ENCODE results near the gene TAS2R42.

TAS2R42 gene, protein sequence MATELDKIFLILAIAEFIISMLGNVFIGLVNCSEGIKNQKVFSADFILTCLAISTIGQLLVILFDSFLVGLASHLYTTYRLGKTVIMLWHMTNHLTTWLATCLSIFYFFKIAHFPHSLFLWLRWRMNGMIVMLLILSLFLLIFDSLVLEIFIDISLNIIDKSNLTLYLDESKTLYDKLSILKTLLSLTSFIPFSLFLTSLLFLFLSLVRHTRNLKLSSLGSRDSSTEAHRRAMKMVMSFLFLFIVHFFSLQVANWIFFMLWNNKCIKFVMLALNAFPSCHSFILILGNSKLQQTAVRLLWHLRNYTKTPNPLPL

GRCh38 chr12:11186837-11187236, at the start of gene TAS2R42:
TSS of gene TAS2R42 (minus strand) at chr12:11186937. CDS start at chr12:11186937, 0 bp downstream.
- DNase-seq (ENCODE audit: low read depth in 2 of 2): no peak

- DNase-seq (ENCODE audit: low read depth in 2 of 2): no peak
Observed at GRCh38 chr12:11233532-11233931, 46.8 kb upstream of the TAS2R42 start.

DNA sequence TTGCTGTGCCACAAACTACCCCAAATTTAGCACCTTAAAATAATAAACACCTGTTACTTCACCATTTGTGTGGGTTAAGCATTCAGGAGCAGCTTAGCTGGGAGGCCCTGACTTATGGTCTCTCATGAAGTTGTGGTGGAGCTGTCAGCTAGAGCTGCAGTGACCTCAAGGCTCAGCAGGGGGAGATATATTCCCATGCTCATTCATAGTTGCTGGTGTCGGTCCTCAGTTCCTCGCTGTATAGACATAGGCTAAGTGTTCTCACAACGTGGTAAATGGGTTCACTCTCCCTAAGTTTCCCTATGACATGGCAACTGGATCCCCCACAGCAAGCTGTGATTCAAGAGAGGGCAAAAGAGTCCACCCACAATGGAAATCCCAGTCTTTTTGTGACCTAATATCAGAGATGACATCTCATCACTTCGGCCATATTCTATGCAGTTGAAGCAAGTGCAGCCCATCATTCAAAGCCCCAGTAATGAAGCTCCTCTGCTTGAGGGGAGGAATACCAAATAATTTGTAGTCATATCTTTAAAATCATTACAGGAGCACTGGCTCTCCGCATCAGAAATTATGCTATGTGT, 41.7 kb upstream of the TAS2R42 start:
- DNase-seq (ENCODE audit: low read depth in 2 of 2): no peak

GRCh38 chr12:11227373-11227772, 40.6 kb upstream of the TAS2R42 start:
- no peak for DNase-seq (ENCODE audit: low read depth in 2 of 2)

GRCh38 chr12:11209113-11209512, 22.4 kb upstream of the TAS2R42 start:
- DNase-seq (ENCODE audit: low read depth in 2 of 2): no peak

- no peak for DNase-seq (ENCODE audit: low read depth in 2 of 2)
Observed at GRCh38 chr12:11204173-11204572, 17.4 kb upstream of the TAS2R42 start.

DNA sequence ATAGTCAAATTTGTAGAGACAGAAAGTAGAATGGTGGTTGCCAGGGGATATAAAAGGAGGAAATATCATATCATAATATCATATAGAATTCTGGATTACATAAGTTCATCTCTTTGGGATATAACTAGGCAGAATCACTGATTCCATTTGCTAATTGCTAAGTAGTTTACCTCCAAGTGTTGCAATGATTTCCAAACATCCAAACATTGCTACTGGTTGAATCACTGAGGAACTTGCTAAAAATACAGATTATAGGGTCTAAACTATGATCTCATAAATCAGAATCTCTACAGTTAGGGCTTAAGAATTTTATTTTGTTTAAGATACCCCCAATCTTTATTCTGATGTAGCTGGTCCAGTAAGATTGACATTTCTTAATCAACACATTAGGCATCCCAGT, 16.1 kb upstream of the TAS2R42 start:
- no peak for DNase-seq (ENCODE audit: low read depth in 2 of 2)

DNA sequence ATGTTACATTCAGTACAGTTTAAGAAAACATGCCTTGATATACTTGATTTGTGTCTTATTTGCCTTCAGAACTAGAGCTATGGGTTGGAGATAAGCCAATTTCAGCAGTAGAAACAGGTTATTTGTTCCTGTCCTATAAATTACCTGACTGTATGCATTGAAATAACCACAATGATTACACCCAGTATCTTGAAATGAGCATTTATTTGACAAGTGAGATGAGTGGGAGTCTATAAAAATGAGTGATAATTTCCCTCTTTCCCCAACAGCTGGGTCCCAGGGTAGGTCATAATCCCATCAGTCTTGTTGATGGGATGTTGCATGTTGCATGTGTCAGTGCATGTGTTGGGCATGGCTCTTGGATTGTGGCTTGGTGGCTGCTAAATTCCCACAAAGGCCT, 3.7 kb downstream of the TAS2R42 start:
- DNase-seq (ENCODE audit: low read depth in 2 of 2): no peak

GRCh38 chr12:11182529-11182928, 4.2 kb downstream of the TAS2R42 start:
- no peak for DNase-seq (ENCODE audit: low read depth in 2 of 2)

DNA sequence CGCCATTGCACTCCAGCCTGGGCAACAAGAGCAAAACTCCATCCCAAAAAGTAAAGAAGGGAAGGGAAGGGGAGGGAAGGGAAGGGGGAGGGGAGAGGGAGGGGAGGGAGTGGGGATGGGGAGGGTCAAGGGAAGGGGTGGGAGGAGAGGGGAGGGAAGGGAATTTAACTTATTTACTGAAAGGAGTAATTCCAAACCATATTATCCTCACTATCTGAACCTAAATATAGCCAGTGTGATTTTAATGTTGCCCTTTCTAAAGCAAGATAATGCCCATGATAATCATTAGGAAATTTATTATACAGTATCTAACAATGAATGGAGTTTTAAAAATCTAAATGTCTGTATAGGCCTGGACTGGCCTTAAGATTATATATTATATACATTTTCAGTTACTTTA, 8.5 kb downstream of the TAS2R42 start:
- DNase-seq (ENCODE audit: low read depth in 2 of 2): no peak

DNA sequence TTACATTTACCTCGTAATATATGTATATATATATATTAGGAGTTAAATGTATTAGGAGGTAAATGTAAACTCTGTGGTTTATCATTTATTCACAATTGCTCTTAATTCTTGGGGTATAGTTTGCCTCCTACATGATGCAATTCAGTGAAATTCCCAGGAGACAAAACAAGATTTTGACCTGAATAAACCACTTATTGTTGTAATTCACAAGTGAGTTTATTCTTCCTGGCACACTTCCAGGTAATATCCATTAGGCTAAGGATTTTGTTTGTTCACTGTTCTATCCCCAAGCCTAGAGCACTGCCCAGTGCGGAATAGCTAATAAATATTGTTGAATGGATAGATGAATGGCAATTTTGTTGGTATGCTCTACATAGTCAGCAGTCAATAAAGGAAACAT, 12.7 kb downstream of the TAS2R42 start:
- DNase-seq (ENCODE audit: low read depth in 2 of 2): no peak

GRCh38 chr12:11171969-11172675, 14.6 kb downstream of the TAS2R42 start:
- DNase-seq (ENCODE audit: low read depth in 2 of 2): no peak

DNA sequence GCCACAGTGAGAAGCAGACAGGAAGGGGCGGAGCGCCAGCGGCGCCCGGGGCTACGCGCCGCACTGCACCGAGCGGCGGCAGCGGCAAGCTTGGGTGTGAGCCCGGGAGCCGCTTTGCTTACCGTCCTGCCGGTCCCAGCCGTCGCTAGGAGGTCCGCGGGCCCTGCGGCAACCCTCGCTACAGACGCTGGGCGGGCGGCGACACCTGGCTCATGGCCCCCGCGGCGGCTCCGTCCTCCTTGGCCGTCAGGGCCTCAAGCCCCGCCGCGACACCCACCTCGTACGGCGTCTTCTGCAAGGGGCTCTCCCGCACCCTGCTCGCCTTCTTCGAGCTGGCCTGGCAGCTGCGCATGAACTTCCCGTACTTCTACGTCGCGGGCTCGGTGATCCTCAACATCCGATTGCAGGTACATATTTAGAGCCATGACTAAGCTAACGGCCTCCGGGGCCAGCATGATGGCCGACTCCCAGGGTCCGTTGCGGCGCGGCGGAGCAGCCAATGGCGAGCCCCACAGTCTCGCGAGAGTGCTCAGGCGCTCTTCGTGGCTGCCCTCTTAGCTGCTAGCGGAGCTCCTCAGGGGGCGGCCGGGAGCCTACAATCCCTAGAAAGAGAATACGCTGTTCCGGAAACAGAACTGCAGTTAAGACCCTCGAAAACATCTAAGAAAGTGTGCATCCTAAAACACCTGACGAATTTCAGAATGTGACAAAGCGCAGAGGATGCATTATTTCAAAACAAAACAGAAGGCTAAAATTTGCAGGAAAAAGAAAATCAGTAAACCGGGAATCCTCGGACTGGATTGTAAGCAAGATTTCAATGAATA, 15.4 kb downstream of the TAS2R42 start, which contains the start of gene SMIM10L1:
SMIM10L1 (plus strand) TSS at position 50 of the 824 bp plus-strand sequence; CDS start at position 213, 163 bp downstream.
- DNase-seq (ENCODE audit: low read depth in 2 of 2): peak; percentile 70

DNA sequence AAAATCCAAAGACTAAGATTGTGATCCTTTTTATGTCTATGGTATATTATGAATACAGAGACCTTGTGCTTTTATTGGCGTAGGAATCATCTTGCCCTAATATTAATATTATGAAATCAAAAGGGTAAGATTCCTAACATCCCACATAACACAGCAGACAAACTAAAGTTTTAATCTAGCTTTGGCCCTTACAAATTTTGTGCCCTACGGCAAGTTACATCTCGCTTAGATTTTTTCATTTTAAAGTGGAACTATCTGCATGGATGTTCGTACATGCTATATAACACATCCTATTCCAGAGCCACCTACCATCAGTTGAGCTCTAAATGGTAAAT, 16.0 kb downstream of the TAS2R42 start:
- DNase-seq (ENCODE audit: low read depth in 2 of 2): no peak

- no peak for DNase-seq (ENCODE audit: low read depth in 2 of 2)
Observed at GRCh38 chr12:11166300-11166699, 20.4 kb downstream of the TAS2R42 start.

DNA sequence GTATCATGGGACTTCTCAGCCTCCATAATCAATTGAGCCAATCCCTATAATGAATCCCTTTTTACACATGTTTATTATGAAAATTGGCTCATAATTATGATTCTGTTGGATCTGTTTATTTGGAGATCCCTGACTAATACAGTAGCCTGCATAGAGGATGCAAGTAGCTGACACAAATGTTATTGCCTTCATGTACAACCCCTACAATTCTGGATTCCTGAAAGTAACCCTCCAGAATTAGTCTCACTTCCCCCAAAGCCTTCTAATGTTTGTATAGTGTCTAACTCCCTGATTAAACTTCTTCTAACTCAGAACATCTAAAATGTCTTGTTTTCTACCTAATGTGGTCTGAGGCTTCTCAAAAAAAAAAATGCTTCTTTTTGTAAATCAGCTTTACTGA, 22.4 kb downstream of the TAS2R42 start:
- no peak for DNase-seq (ENCODE audit: low read depth in 2 of 2)

DNA sequence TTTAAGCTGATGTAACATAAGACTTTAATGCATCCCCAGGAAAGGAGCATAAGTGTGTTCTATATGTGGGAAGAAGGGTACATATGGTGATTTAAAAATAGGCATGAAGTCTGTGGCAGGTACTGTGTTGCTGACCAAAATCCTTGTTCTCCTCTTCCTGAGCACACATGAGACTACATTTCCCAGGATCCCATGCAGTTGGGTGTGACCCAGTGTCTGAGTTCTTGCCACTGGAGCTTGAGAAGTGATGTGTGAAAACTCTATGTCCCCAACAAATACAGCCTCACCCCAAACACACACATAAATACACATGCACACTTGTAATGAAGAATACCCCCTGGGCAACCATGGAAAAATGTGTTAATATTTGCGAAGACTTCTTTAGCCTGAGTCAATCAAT, 24.2 kb downstream of the TAS2R42 start:
- DNase-seq (ENCODE audit: low read depth in 2 of 2): no peak

- no peak for DNase-seq (ENCODE audit: low read depth in 2 of 2)
Observed at GRCh38 chr12:11158885-11159444, 27.8 kb downstream of the TAS2R42 start.

GRCh38 chr12:11154400-11154925, 32.3 kb downstream of the TAS2R42 start:
- no peak for DNase-seq (ENCODE audit: low read depth in 2 of 2)

GRCh38 chr12:11152725-11153124, 34.0 kb downstream of the TAS2R42 start:
- DNase-seq (ENCODE audit: low read depth in 2 of 2): no peak

- DNase-seq (ENCODE audit: low read depth in 2 of 2): no peak
Observed at GRCh38 chr12:11150832-11151231, 35.9 kb downstream of the TAS2R42 start.

DNA sequence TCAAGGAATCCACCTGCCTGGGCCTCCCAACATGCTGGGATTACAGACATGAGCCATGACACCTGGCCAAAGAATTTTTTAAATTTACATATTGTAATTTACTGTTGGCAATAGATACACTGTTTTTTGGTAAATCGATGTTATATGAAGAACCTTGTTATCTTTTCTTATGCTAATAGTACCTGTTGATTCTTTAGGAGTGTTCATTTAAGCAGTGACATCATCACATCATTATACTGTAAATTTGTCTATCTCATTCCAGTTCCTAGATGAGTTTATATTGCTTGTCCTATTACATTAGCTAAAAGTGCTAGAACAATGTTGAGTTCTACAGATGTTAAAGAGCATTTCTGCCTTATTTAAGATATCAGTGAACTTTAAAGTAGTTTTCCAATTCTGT, 39.3 kb downstream of the TAS2R42 start:
- DNase-seq (ENCODE audit: low read depth in 2 of 2): no peak

Measured in activated CD8-positive, alpha-beta memory T cell treated with anti-CD3 and anti-CD28 coated beads for 4 hours (primary cell).